RCC 7860 (cell line): Measurements from ENCODE around the gene RFNG.
"Not testable (repeated sequence)": the region's sequence is repeated elsewhere in the genome, so short reads cannot be mapped to it uniquely, and the experiment has no call there.

Experiments
- DNase-seq: peaks from one replicate; pipeline ENCODE4 v3.0.0-alpha.2; 2015; ENCODE audit warnings: low spot score
- FAIRE-seq: peaks from 2 replicates; lab custom pipeline; 2012; peaks lifted over from hg19 to GRCh38; lab: Jason Lieb, UNC

Gene RFNG

DNA sequence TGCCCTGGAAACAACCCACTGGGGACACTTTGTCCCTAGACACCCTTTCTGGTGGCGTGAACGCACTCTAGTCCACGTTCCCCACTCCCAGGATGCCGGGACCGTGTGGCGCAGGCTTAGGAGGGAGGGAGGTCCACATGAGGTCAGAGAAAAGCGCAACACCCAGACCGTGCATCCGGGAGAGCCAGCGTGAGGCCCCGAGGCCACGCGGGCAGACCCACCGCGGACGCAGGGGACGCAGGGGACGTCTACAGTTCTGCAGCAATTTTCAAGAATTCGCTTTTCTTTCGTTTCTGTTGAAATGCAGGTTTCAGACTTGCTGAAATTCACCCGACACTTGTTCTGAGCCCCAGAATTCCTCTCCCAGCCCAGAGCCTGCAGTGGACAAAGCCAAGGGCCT, 4.7 kb downstream of the RFNG start:
- DNase-seq (no peak), FAIRE-seq (no peak)

GRCh38 chr17:82045936-82046484, 5.6 kb downstream of the RFNG start:
- FAIRE-seq (no peak), DNase-seq (no peak)

DNA sequence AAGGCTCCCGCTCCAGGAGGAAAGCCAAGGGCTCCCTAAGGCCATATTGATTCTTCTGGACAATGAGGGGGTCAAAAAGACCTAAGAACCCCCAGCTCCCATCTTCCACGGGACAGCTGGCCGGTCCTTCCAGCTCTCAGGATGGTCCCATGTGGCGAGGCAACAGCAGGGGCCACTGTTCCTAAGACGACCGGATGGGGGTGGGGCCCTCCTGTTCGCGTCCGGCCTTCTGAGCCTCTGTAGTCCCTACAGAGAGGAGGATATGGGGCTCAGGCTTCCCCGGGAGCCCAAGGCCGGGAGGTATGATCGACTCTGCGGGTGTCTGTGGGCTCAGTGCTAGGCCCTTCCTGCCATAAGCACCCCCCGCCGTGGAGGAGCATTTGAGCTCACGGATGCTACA, 8.1 kb downstream of the RFNG start:
- FAIRE-seq = no peak
- no peak for DNase-seq

DNA sequence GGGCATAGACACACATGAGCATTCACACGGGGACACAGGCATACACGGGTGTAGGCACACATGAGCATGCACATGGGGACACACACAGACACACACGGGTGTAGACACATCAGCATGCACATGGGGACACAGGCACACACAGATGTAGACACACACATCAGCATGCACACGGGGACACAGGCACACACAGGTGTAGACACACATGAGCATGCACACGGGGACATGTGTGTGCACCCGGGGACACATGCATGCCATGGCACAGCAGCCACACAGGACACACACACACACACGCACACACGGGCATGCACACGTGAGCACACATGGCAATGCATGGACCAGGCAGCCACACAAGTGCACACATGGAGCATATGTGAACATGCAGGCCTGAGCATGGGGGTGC, 9.0 kb downstream of the RFNG start:
- DNase-seq (no peak), FAIRE-seq (no peak)

- DNase-seq = no peak
- FAIRE-seq = no peak
Observed at GRCh38 chr17:82041144-82041814, 10.3 kb downstream of the RFNG start.

GRCh38 chr17:82039695-82040299, 11.8 kb downstream of the RFNG start:
- DNase-seq (peak; percentile 60), FAIRE-seq (peak; percentile 54)

DNA sequence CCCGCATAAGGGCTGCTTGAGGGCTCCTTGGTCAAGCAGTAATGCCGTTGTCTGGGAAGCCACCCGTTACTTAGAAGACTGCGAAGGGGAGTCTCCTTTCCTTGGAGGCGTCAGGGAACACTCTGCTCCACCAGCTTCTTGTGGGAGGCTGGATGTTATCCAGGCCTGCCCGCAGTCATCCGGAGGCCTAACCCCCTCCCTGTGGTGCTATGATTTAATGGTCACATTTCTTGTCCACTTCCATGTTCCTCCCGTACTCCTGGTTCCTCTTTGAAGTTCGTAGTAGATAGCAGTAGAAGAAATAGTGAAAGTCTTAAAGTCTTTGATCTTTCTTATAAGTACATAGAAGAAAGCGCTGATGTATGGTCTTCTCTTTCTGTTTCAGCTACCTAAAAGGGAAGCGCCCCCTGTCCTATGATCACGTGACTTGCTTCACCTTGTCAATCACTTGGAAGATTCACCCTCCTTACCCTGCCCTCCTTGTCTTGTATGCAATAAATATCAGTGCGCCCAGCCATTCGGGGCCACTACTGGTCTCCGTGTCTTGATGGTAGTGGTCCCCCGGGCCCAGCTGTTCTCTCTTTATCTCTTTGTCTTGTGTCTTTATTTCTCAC, 12.7 kb downstream of the RFNG start:
- FAIRE-seq, DNase-seq: not testable (repeated sequence)

DNA sequence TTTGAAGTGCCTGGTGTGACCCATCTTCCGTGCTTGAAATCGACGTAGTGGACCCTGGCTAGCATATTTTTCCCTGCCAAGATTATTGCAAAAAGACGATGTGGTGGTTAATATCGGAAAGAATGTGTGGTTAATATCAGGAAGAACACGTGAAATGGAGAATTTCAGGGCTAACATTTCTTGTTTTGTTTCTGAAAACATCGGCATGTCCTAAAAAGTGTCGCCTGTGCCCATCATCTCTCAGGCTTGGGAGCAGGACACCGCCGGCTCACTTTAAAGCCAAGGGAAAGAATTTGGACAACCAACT, 13.8 kb downstream of the RFNG start:
- DNase-seq (no peak), FAIRE-seq (no peak)

- DNase-seq = peak; percentile 84
- FAIRE-seq = peak; percentile 79
Observed at GRCh38 chr17:82037092-82037888, 14.3 kb downstream of the RFNG start, which contains the start of gene DCXR. TSS of gene DCXR (minus strand) at chr17:82037697. CDS start at chr17:82037682, 15 bp downstream.

GRCh38 chr17:82036634-82037091, 14.9 kb downstream of the RFNG start:
- FAIRE-seq = no peak
- no peak for DNase-seq

DNA sequence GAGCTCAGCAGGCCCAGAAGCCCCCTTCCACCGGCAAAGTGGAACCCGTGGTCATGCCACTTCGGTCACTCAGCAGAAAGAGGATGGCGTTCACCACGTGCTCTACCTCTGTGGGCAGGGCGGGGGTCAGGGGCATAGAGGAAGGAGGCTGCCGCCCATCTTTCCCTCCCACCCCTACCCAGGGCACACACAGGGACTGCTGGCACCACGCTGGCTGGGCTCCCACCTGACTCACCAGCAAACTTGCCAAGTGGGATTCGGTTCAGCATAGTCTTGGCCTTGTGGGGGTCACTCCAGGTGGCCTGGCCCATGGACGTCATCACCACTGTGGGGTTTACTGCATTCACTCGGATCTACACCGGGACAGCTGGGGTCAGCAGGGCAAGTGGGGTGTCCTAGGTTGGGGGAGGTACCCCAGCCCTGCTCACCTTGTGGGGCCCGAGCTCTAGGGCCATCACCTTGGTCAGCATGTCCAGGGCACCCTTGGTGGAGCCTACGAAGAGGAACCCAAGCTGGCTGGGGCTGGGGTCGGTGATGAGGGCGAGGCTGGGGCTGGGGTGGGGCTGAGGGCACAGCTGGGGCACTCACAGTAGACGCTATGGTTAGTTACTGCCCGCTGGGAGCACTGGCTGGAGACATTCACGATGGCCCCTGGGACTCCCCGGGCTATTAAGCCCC, 15.5 kb downstream of the RFNG start:
- DNase-seq = no peak
- FAIRE-seq = no peak

DNA sequence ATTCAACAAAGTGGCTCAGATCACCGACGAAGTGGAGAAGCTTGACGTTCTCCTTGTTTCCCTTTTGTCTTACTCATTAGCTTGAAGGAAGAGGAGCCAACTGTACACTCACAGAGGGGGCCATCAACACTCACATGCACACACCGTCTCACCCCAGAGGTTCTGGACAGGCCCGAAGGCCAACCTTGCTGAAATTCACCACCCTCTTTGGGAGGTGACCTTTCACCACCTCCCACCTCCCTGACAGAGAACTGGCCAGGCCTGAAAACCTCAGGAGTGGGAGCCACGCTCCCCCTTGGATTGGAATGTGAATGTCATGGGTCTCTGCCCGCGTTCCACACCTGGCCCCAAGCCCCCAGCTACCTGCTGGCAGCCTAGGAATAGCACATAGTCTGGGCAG, 16.1 kb downstream of the RFNG start:
- no peak for FAIRE-seq
- DNase-seq = no peak

DNA sequence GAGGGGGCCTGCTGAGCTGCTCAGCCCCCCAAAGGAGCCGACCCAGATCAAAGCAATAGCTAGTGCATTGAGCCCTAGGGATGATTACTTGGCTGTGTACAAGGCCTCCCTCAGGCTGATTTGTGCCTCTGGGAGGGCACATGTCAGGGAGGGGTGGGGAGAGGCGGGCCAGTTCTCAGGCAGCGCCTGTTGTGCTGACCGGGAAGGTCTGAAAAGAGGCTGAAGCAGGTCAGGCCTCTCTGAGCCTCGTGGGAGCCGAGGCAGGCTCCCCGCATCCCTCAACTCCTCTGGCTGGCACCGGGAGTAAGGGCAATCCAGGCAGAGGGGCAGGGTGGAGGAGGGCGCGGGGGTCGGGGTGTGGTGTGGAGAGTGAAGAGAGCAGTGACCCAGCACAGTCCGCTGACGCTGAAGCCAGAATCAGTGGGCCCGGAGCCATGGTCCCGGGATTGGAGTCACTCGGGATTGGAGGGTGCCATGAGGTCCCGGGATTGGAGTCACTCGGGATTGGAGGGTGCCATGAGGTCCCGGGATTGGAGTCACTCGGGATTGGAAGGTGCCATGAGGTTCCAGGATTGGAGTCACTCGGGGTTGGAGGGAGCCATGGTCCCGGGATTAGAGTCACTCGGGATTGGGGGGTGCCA, 17.1 kb downstream of the RFNG start:
- FAIRE-seq = no peak
- no peak for DNase-seq

GRCh38 chr17:82033359-82034085, 18.1 kb downstream of the RFNG start:
- no peak for FAIRE-seq
- DNase-seq = no peak

DNA sequence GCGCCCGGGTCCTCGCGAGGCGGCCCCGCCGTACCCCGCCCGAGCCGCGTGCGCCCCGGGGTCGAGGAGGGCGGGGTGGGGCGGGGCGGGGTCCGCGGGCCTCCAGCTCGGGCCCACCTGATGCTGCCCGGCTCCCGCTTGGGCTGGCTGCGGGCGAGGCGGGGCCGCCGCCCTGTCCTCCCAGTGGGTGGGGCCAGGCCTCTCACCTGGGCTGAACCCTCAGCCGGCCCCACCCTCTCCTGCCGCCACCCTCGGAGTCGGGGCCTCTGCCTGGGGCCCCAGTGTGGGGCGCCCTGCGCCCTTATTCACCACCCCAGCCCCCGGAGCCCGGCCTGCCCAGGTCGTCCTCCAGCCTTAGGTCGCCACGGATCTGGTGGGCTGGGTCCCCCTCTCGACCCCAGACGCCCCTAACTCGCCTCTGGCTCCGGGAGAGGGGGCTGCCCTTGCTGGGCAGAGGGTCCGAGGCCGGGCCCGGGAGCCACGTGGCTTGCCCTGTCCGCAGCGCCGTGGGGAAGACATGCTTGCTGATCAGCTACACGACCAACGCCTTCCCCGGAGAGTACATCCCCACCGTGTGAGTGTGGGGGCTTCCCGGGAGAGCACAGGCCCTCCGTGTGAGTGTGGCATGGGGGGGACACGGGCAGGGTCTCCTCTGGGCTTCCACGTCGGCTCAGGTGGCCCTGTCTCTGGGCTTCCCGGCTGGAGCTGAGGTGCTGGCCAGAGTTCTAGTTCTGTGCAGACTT, 19.6 kb downstream of the RFNG start:
- DNase-seq = no peak
- no peak for FAIRE-seq

DNA sequence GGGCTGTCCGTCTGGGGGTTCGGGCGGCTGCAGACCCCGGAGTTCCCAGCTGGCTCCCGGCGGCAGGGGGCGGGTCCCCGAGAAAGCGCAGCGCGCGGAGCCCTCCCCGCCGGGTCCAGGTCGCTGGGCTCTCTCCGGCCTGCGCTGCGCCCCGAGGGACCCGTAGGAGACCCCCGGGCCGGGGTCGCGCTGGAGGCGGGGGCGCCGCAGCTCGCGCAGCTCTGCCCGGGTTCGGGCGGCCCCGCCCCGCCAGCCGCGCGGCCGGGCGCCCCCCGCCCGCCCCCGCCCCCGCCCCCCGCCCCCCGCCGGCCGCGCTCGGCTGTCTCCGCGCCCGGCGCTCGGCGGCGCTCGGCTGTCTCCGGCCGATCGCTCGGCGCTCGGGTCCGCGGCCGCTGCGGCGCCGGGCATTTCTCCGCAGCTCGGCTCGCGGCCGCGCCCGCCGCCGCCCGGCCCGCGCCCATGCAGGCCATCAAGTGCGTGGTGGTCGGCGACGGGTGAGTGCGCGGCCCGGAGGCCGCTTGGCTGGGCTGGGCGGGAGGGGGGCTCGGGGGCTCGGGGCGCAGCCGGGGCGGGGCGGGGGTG, 20.2 kb downstream of the RFNG start, which contains the start of gene RAC3:
Gene RAC3, plus strand, starts transcription at position 376 of the 582 bp plus-strand sequence. Its CDS starts 84 bp downstream, at position 460.
- no peak for DNase-seq
- no peak for FAIRE-seq

- peak; percentile 46 for DNase-seq
- FAIRE-seq = no peak
Observed at GRCh38 chr17:82030470-82031302, 20.9 kb downstream of the RFNG start.
